ELF-1 (cell line): ENCODE measurements around the gene MINDY4.

Experiments
- DNase-seq: peaks from one replicate; pipeline ENCODE4 v3.0.0-alpha.2; 2016; ENCODE audit warnings: low read depth, low spot score

Gene MINDY4

GRCh38 chr7:30877015-30877769, 106.0 kb downstream of the MINDY4 start:
- peak; percentile 73 for DNase-seq

- no peak for DNase-seq
Observed at GRCh38 chr7:30877993-30878392, 106.8 kb downstream of the MINDY4 start.

- peak; percentile 85 for DNase-seq
Observed at GRCh38 chr7:30879139-30880124, 108.2 kb downstream of the MINDY4 start.

GRCh38 chr7:30880125-30880720, 109.0 kb downstream of the MINDY4 start:
- DNase-seq = no peak

- DNase-seq = peak; percentile 74
Observed at GRCh38 chr7:30880941-30881340, 109.7 kb downstream of the MINDY4 start.

GRCh38 chr7:30881448-30881847, 110.2 kb downstream of the MINDY4 start:
- DNase-seq = no peak

GRCh38 chr7:30884881-30885280, 113.7 kb downstream of the MINDY4 start:
- no peak for DNase-seq

GRCh38 chr7:30886608-30887011, 115.4 kb downstream of the MINDY4 start:
- DNase-seq = no peak

GRCh38 chr7:30887464-30887872, 116.3 kb downstream of the MINDY4 start:
- peak; percentile 80 for DNase-seq

GRCh38 chr7:30888747-30889146, 117.5 kb downstream of the MINDY4 start:
- DNase-seq = no peak

GRCh38 chr7:30890226-30890625, 119.0 kb downstream of the MINDY4 start:
- no peak for DNase-seq

GRCh38 chr7:30893357-30893756, 122.1 kb downstream of the MINDY4 start:
- no peak for DNase-seq

- no peak for DNase-seq
Observed at GRCh38 chr7:30894009-30894408, 122.8 kb downstream of the MINDY4 start.

GRCh38 chr7:30894866-30895605, 123.8 kb downstream of the MINDY4 start:
- DNase-seq = no peak

- DNase-seq = peak; percentile 58
Observed at GRCh38 chr7:30896036-30896435, 124.8 kb downstream of the MINDY4 start.

- no peak for DNase-seq
Observed at GRCh38 chr7:30896783-30897637, 125.8 kb downstream of the MINDY4 start.

- no peak for DNase-seq
Observed at GRCh38 chr7:30897770-30898169, 126.6 kb downstream of the MINDY4 start.

GRCh38 chr7:30898411-30898810, 127.2 kb downstream of the MINDY4 start:
- no peak for DNase-seq

GRCh38 chr7:30899066-30899465, 127.8 kb downstream of the MINDY4 start:
- DNase-seq = no peak

- DNase-seq = no peak
Observed at GRCh38 chr7:30899630-30900029, 128.4 kb downstream of the MINDY4 start.
